Measurements from ENCODE around the gene SEMA4C.

GRCh38 chr2:96864343-96865091 lies 5.4 kb downstream of the SEMA4C start:
- TF ChIP-seq CEBPB (IDR thresholded peaks at IDR 0.05; ENCODE audit: low read depth, low read length) (no peak), CTCF (conservative IDR thresholded peaks at IDR 0.05; ENCODE audit: low read depth, low read length) (no peak), SMC3 (IDR thresholded peaks at IDR 0.05; ENCODE audit: low read depth, low read length) (no peak), ELK1 (IDR thresholded peaks at IDR 0.05; ENCODE audit: borderline replicate concordance, low read depth, low read length) (no peak), POLR2A (IDR thresholded peaks at IDR 0.05; ENCODE audit: low read depth, low read length) (no peak), MXI1 (IDR thresholded peaks at IDR 0.05; ENCODE audit: borderline replicate concordance, low read depth, low read length) (no peak), RCOR1 (IDR thresholded peaks at IDR 0.05; ENCODE audit: insufficient replicate concordance, low read length) (no peak), USF2 (IDR thresholded peaks at IDR 0.05; ENCODE audit: low read depth, low read length) (no peak), RFX5 (IDR thresholded peaks at IDR 0.05; ENCODE audit: low read depth, low read length) (no peak), RAD21 (IDR thresholded peaks at IDR 0.05; ENCODE audit: low read length) (no peak)
